ENCODE data around the gene FBXW11. TPM values are rescaled to one million over a fixed set of nuclear protein-coding genes. Genes with fewer than 3 reads are reported as not detected.

FBXW11 gene
- total RNA-seq, 1 experiment from 2014 or later: 54.8 TPM

DNA sequence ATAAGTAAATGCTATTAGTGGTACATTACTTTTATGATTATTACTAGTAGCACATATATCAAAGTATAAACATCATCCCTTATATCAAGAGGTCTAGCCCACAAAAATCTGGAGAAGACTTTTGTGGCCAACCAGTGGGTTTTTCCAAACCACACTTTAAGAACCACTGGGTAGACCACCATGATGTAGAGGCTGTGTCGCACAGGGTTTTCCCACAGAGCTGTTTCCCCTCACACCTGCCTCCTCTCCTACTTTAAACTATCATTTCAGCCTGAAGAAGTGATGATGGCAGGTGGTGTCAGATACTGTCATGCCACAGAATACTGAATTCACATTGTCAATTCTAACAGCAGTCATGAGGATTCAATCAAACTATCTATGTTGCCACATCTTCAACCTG is 109.2 kb downstream of the FBXW11 start:
- ChIA-PET POLR2A (ENCODE audit: unreplicated experiment) (no interaction called here), CTCF (no interaction called here)
- H3K36me3 ChIP-seq (ENCODE audit: low read depth): no peaks in the 10 kb centered on the region
- H3K9me2 ChIP-seq (ENCODE audit: insufficient read depth): no peaks in the 10 kb centered on the region
- H3K4me3 ChIP-seq: no peak overlapping the region
- no peak overlapping the region for H3K4me2 ChIP-seq
- BruUV-seq (replicated peaks): no TSS peak
- no peak for TF ChIP-seq CTCF (conservative IDR thresholded peaks at IDR 0.05)
- no peak for TF ChIP-seq EZH2 (IDR thresholded peaks at IDR 0.05; ENCODE audit: low read depth)
- no peaks in the 10 kb centered on the region for H3K27me3 ChIP-seq (ENCODE audit: insufficient read depth, low read depth)
- H4K20me1 ChIP-seq (ENCODE audit: insufficient read depth): peaks cover 10% of the 10 kb centered on the region
- no peaks in the 10 kb centered on the region for H3K9me3 ChIP-seq (ENCODE audit: insufficient read depth, low read depth)
- no peak overlapping the region for H3K27ac ChIP-seq
- H3F3A ChIP-seq (ENCODE audit: insufficient read depth, low read depth): no peaks in the 10 kb centered on the region; the same call in 1 of the 2 replicates
- intact Hi-C loops (cut with micrococcal nuclease; ENCODE audit: unreplicated experiment): no loop called here
- H2AFZ ChIP-seq: no peak overlapping the region
- H3K4me1 ChIP-seq (replicated peaks; ENCODE audit: insufficient read depth): no peaks in the 10 kb centered on the region
- H3K79me2 ChIP-seq (ENCODE audit: low read depth): 0 out of 2 replicates have a peak, but pooled peaks cover 8% of the 10 kb centered on the region
- no peak for DNase-seq

GRCh38 chr5:171895081-171895480 is 111.4 kb downstream of the FBXW11 start:
- no peak overlapping the region for H3K4me2 ChIP-seq
- no peaks in the 10 kb centered on the region for H3K36me3 ChIP-seq (ENCODE audit: low read depth)
- no peak for DNase-seq
- ChIA-PET POLR2A (ENCODE audit: unreplicated experiment) (no interaction called here), CTCF (interaction anchor here (0.6 kb wide), 1 partner anchor 1188 kb away, joined by 3 read pairs; no protein-coding TSS in a partner anchor)
- H3K9me3 ChIP-seq (ENCODE audit: insufficient read depth, low read depth): no peaks in the 10 kb centered on the region
- no peaks in the 10 kb centered on the region for H3K27me3 ChIP-seq (ENCODE audit: insufficient read depth, low read depth)
- intact Hi-C loops (cut with micrococcal nuclease; ENCODE audit: unreplicated experiment): no loop called here
- no peaks in the 10 kb centered on the region for H3K9me2 ChIP-seq (ENCODE audit: insufficient read depth)
- no peaks in the 10 kb centered on the region; the same call in none of the 2 replicates for H3F3A ChIP-seq (ENCODE audit: insufficient read depth, low read depth)
- no peak overlapping the region for H2AFZ ChIP-seq
- TF ChIP-seq EZH2 (IDR thresholded peaks at IDR 0.05; ENCODE audit: low read depth) (no peak), CTCF (conservative IDR thresholded peaks at IDR 0.05) (no peak)
- no TSS peak for BruUV-seq (replicated peaks)
- H3K79me2 ChIP-seq (ENCODE audit: low read depth): no peaks in the 10 kb centered on the region
- no peaks in the 10 kb centered on the region for H3K4me1 ChIP-seq (replicated peaks; ENCODE audit: insufficient read depth)
- no peak overlapping the region for H3K4me3 ChIP-seq
- peaks cover 17% of the 10 kb centered on the region for H4K20me1 ChIP-seq (ENCODE audit: insufficient read depth)
- no peak overlapping the region for H3K27ac ChIP-seq

DNA sequence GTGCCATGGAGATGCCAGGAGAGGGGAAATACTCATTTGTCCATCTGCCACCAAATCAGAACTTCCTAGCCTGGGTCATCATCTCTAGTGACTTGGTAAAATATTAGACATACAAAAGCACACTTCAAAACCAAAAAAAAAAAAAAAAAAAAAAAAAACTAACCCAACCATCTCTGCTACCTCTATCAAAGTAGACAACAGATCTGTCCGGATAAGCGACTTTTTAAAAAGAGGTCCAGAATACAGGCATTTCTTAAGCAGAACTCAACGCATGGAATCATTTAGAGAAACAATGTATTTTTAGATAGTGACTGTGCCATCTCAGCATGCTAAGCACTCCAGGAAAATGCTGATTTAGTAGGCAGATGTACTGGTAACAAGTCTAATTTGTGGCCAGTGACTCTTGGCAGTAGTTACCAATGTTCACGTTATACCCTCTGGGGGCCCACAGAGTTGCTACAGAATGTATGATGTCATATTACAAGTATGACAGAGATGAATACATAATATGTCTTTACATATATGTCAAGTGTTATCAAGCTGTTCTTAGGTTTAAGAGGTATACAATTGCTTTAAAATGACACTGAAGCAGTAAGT is 113.0 kb downstream of the FBXW11 start:
- intact Hi-C loops (cut with micrococcal nuclease; ENCODE audit: unreplicated experiment): no loop called here
- Histone ChIP-seq H3K4me1 (replicated peaks; ENCODE audit: insufficient read depth) (no peaks in the 10 kb centered on the region), H3K4me2 (no peak overlapping the region), H3K79me2 (ENCODE audit: low read depth) (no peaks in the 10 kb centered on the region), H4K20me1 (ENCODE audit: insufficient read depth) (peaks cover 11% of the 10 kb centered on the region), H3K9me2 (ENCODE audit: insufficient read depth) (no peaks in the 10 kb centered on the region), H3K36me3 (ENCODE audit: low read depth) (no peaks in the 10 kb centered on the region), H2AFZ (no peak overlapping the region), H3K9me3 (ENCODE audit: insufficient read depth, low read depth) (no peaks in the 10 kb centered on the region), H3F3A (ENCODE audit: insufficient read depth, low read depth) (peaks cover 3% of the 10 kb centered on the region), H3K4me3 (no peak overlapping the region), H3K27ac (no peak overlapping the region), H3K27me3 (ENCODE audit: insufficient read depth, low read depth) (no peaks in the 10 kb centered on the region)
- TF ChIP-seq EZH2 (IDR thresholded peaks at IDR 0.05; ENCODE audit: low read depth): no peak
- no peak for TF ChIP-seq CTCF (conservative IDR thresholded peaks at IDR 0.05)
- DNase-seq: no peak
- ChIA-PET CTCF (no interaction called here), POLR2A (ENCODE audit: unreplicated experiment) (no interaction called here)
- no TSS peak for BruUV-seq (replicated peaks)
